HepG2 (cell line): ENCODE data around the gene PDGFA. TPM values are rescaled to one million over a fixed set of nuclear protein-coding genes. Genes with fewer than 3 reads are reported as not detected.

Experiments
- ATAC-seq: fragments of 200-7000 bp; cut with Tn5 transposase; 3 replicates; pipeline ENCODE4 v1.9.1; 2020; ENCODE audit warnings: mild to moderate bottlenecking, moderate library complexity
- BruUV-seq: library from RNA; stranded (reverse); fragments of 400-500 nt; replicated peaks from 2 replicates; lab custom pipeline; 2021; lab: Mats Ljungman, UMichigan
- CTCF ChIA-PET: fragments of 300-600 bp; formaldehyde crosslinking; extraction: SDS; loops from one replicate; lab custom pipeline; 2021; ENCODE audit warnings: low total read pairs, inconsistent platforms, low intra/inter-chr PET ratio; lab: Yijun Ruan, JAX
- POLR2A ChIA-PET: fragments of 350-600 bp; sonication (Branson Sonifier 250); formaldehyde crosslinking; loops from one replicate; lab custom pipeline; 2020; ENCODE audit warnings: antibody characterized with exemption, inconsistent platforms; lab: Yijun Ruan, JAX
- DNase-seq: peaks from one replicate; pipeline ENCODE4 v3.0.0-alpha.2; 2015; ENCODE audit warnings: low spot score
- FAIRE-seq: peaks from 3 replicates; lab custom pipeline; 2011; peaks lifted over from hg19 to GRCh38; lab: Jason Lieb, UNC
- H2AFZ ChIP-seq: one replicate; pipeline ENCODE4 v1.6.1; 2011; ENCODE audit warnings: low read length, inconsistent platforms
- H3K27ac ChIP-seq: fragments of 300-600 bp; 3 replicates; pipeline ENCODE4 v1.8.0; 2011; ENCODE audit warnings: mixed run types, mild to moderate bottlenecking, mixed read lengths, low read length, inconsistent platforms; ENCODE audit not compliant: insufficient read depth; ENCODE audit errors: extremely low read length
- H3K27me3 ChIP-seq, 2 experiments: fragments of 200-600 bp in 1 of 2; 2 replicates in 1 of 2; 3 replicates in 1 of 2; pipeline versions ENCODE4 v1.6.0 to v1.8.0; 2011; ENCODE audit warnings: low read length in 2 of 2, mild to moderate bottlenecking in 2 of 2, moderate library complexity in 2 of 2, inconsistent platforms in 1 of 2; ENCODE audit not compliant: insufficient read depth in 2 of 2, control insufficient read depth in 1 of 2
- H3K36me3 ChIP-seq, 2 experiments: fragments of 200-600 bp in 1 of 2; replicated peaks in 1 of 2; 2 replicates in 1 of 2; 3 replicates in 1 of 2; pipeline versions ENCODE4 v1.5.1 to v1.8.0; 2011; ENCODE audit warnings: low read length in 2 of 2, inconsistent platforms in 1 of 2; ENCODE audit not compliant: insufficient read depth in 2 of 2, control insufficient read depth in 1 of 2
- H3K4me1 ChIP-seq: 2 replicates; pipeline ENCODE4 v1.5.1; 2012; ENCODE audit warnings: low read length, inconsistent platforms; ENCODE audit not compliant: insufficient read depth
- H3K4me2 ChIP-seq: 2 replicates; pipeline ENCODE4 v1.6.0; 2011; ENCODE audit warnings: low read depth, low read length, inconsistent platforms
- H3K4me3 ChIP-seq, 3 experiments: fragments of 200-600 bp in 1 of 3; sonication (generic), shearing (Covaris generic) in 1 of 3; replicated peaks in 1 of 3; 2 replicates each; pipeline ENCODE4 v1.5.1; 2011 to 2016; ENCODE audit warnings: low read length in 3 of 3, inconsistent platforms in 2 of 3, low read depth in 2 of 3, mild to moderate bottlenecking in 2 of 3, control low read depth in 1 of 3, mixed read lengths in 1 of 3; ENCODE audit not compliant: insufficient read depth in 1 of 3
- H3K79me2 ChIP-seq: one replicate; pipeline ENCODE4 v1.6.1; 2011; ENCODE audit warnings: low read length, inconsistent platforms; ENCODE audit not compliant: insufficient read depth
- H3K9ac ChIP-seq: 2 replicates; pipeline ENCODE4 v1.6.0; 2011; ENCODE audit warnings: mild to moderate bottlenecking, low read depth, low read length, inconsistent platforms; ENCODE audit not compliant: insufficient read depth
- H3K9me3 ChIP-seq: 2 replicates; pipeline ENCODE4 v1.5.1; 2012; ENCODE audit warnings: mild to moderate bottlenecking, low read length
- H4K20me1 ChIP-seq: 2 replicates; pipeline ENCODE4 v1.6.0; 2011; ENCODE audit warnings: inconsistent platforms, mild to moderate bottlenecking, low read length, moderate library complexity; ENCODE audit not compliant: insufficient read depth
- CCAR2 ChIP-seq: fragments of 200-400 bp; formaldehyde crosslinking; optimal IDR thresholded peaks from 2 replicates; pipeline ENCODE3; 2018; ENCODE audit warnings: low read depth, mild to moderate bottlenecking, low read length, moderate library complexity
- ELF4 ChIP-seq: sonication (generic); formaldehyde crosslinking; IDR thresholded peaks from 2 replicates; pipeline ENCODE4 v1.5.0; 2020; ENCODE audit warnings: missing genetic modification reagents, mild to moderate bottlenecking, moderate library complexity, borderline replicate concordance
- NR2F2 ChIP-seq: IDR thresholded peaks from 2 replicates; pipeline ENCODE4 v1.6.1; 2012; ENCODE audit warnings: low read depth, inconsistent platforms, borderline replicate concordance
- PATZ1 ChIP-seq: sonication (generic); formaldehyde crosslinking; IDR thresholded peaks from 2 replicates; pipeline ENCODE4 v1.4.0; 2020; ENCODE audit warnings: missing genetic modification reagents
- RARA ChIP-seq: IDR thresholded peaks from 2 replicates; pipeline ENCODE4 v1.6.1; 2016; ENCODE audit warnings: missing genetic modification reagents, missing compliant biosample characterization
- REPIN1 ChIP-seq: sonication (generic); formaldehyde crosslinking; IDR thresholded peaks from 2 replicates; pipeline ENCODE4 v1.8.0; 2022; ENCODE audit warnings: missing genetic modification reagents, low read depth, mild to moderate bottlenecking, borderline replicate concordance
- SAP130 ChIP-seq: IDR thresholded peaks from 2 replicates; pipeline ENCODE4 v1.6.1; 2016; ENCODE audit warnings: low read depth
- SP5 ChIP-seq: IDR thresholded peaks from 2 replicates; pipeline ENCODE4 v1.6.1; 2016; ENCODE audit warnings: low read depth, borderline replicate concordance
- THAP8 ChIP-seq: sonication (generic); formaldehyde crosslinking; IDR thresholded peaks from 2 replicates; pipeline ENCODE4 v1.5.1; 2020; ENCODE audit warnings: missing genetic modification reagents, mild to moderate bottlenecking, borderline replicate concordance
- ZNF10 ChIP-seq: sonication (generic); formaldehyde crosslinking; IDR thresholded peaks from 2 replicates; pipeline ENCODE4 v1.4.0; 2020; ENCODE audit warnings: mild to moderate bottlenecking, low read depth, missing genetic modification reagents, borderline replicate concordance
- ZNF263 ChIP-seq: sonication (generic); formaldehyde crosslinking; IDR thresholded peaks from 2 replicates; pipeline ENCODE4 v1.4.0; 2020; ENCODE audit warnings: missing genetic modification reagents
- ZNF569 ChIP-seq: sonication (generic); formaldehyde crosslinking; IDR thresholded peaks from 2 replicates; pipeline ENCODE4 v1.5.0; 2020; ENCODE audit warnings: mild to moderate bottlenecking, missing genetic modification reagents, moderate library complexity, borderline replicate concordance
- WGBS: methylation state at CpG from one replicate; pipeline ENCODE4 v1.1.6; 2017; ENCODE audit warnings: low lambda C conversion rate; 5-methylcytosine and 5-hydroxymethylcytosine counted together
- in situ Hi-C: cut with HindIII; loops from 2 replicates; pipeline ENCODE4 v1.10.0; 2017; ENCODE audit warnings: low pct_unique_long_range_greater_than_20kb; ENCODE audit not compliant: extremely low pct_ligation_motif_present
- intact Hi-C: fragments of 100-400 bp; cut with micrococcal nuclease; formaldehyde crosslinking; loops from one replicate; pipeline ENCODE4 v1.10.0; 2022; ENCODE audit not compliant: unreplicated experiment
- polyA plus RNA-seq, 8 experiments: library from polyadenylated mRNA; depleted of rRNA in 3 of 8; stranded (reverse) in 7 of 8; unstranded in 1 of 8; fragments of >200 nt; fragmentation: Illumina TruSeq in 4 of 8; extraction: Trizol in 4 of 8; gene quantifications; 2 replicates each; pipeline versions ENCODE4 v1.2.1 to v1.2.3, GENCODE V29; 2011 to 2016; ENCODE audit warnings: low read depth in 4 of 8, missing spikeins in 1 of 8, mixed read lengths in 1 of 8; ENCODE audit not compliant: insufficient read depth in 1 of 8
- total RNA-seq, 5 experiments: library from RNA; depleted of rRNA; stranded (reverse); fragments of >200 nt; fragmentation: Illumina TruSeq; extraction: Trizol; gene quantifications; 2 replicates each; pipeline ENCODE4 v1.2.3, GENCODE V29; 2016; ENCODE audit warnings: low read depth in 1 of 5

PDGFA gene
- total and polyA plus RNA-seq, 2 of the 13 experiments (the other 11 are each of a cell fraction or from before 2014, with no cell fraction given) = 1.5 to 3.4 TPM

- POLR2A ChIA-PET = interaction anchor here (4.8 kb wide), 1 partner anchor 13 kb away, joined by 36 read pairs; no protein-coding TSS in a partner anchor
- CTCF ChIA-PET = no interaction called here
- Histone ChIP-seq H3K27ac (no peak overlapping the region), H3K4me3 (no peak overlapping the region), H3K9me3 (no peaks in the 10 kb centered on the region), H3K4me1 (peaks cover 51% of the 10 kb centered on the region), H2AFZ (no peak overlapping the region), H3K4me2 (no peak overlapping the region), H4K20me1 (no peaks in the 10 kb centered on the region), H3K36me3 (no peaks in the 10 kb centered on the region), H3K27me3 (peaks cover 4 to 9% of the 10 kb centered on the region in 2 experiments; a peak in 1 of 5 replicates), H3K9ac (no peak overlapping the region), H3K79me2 (no peaks in the 10 kb centered on the region)
- 80% methylated on average over 1 of the region's 9 CpGs for WGBS
- FAIRE-seq = no peak
- intact Hi-C loops (no loop called here), in situ Hi-C loops (no loop called here)
- peak; percentile 5; the same call in 1 of the 3 replicates for ATAC-seq
- peak; percentile 31; the same call in 1 of the 2 replicates for TF ChIP-seq ZNF263 (CRISPR knock-in tag)
- no peak for TF ChIP-seq SAP130
- TF ChIP-seq THAP8 (CRISPR knock-in tag) = no peak
- no peak for DNase-seq
- no TSS peak for BruUV-seq
These were observed 61.0 kb downstream of the PDGFA start for GRCh38 chr7:458511-459245.

- H3K4me2 ChIP-seq = peak overlapping the region; percentile 64
- 0 out of 2 replicates have a peak overlapping the region, but pooled peaks have one; percentile 41 for H3K9ac ChIP-seq
- no peak overlapping the region for H2AFZ ChIP-seq
- FAIRE-seq (no peak), ATAC-seq (peak; percentile 6; the same call in 2 of the 3 replicates), DNase-seq (no peak)
- peaks cover 51% of the 10 kb centered on the region for H3K4me1 ChIP-seq
- intact Hi-C loops = no loop called here
- H3K27ac ChIP-seq = no peak overlapping the region
- no peaks in the 10 kb centered on the region for H3K79me2 ChIP-seq
- no TSS peak for BruUV-seq
- no peaks in the 10 kb centered on the region for H4K20me1 ChIP-seq
- WGBS = 29% methylated on average over 17 of the region's 30 CpGs
- H3K9me3 ChIP-seq = no peaks in the 10 kb centered on the region
- CTCF ChIA-PET = no interaction called here
- POLR2A ChIA-PET = no interaction called here
- in situ Hi-C loops = no loop called here
- no peaks in the 10 kb centered on the region for H3K36me3 ChIP-seq
- H3K27me3 ChIP-seq = peaks cover 4 to 16% of the 10 kb centered on the region in 2 experiments; a peak in 2 of 5 replicates
- H3K4me3 ChIP-seq = peak overlapping the region in 1 of 3 experiments; percentile 49; a peak in 1 of 6 replicates
- no peak for TF ChIP-seq SP5
- TF ChIP-seq RARA (CRISPR knock-in tag) = 0 out of 2 replicates have a peak, but pooled peaks have one; percentile 40
- no peak for TF ChIP-seq REPIN1 (CRISPR knock-in tag)
- TF ChIP-seq CCAR2 = no peak
- TF ChIP-seq PATZ1 = peak; percentile 76
- TF ChIP-seq ZNF569 (CRISPR knock-in tag) = no peak
- no peak for TF ChIP-seq ELF4 (CRISPR knock-in tag)
- TF ChIP-seq NR2F2 = peak; percentile 69; the same call in 1 of the 2 replicates
- no peak for TF ChIP-seq ZNF10 (CRISPR knock-in tag)
These were observed 61.7 kb downstream of the PDGFA start for GRCh38 chr7:457814-458510.
